Nephron (organoid): ENCODE results near the gene SDK2.
"Not testable (repeated sequence)": the region's sequence is repeated elsewhere in the genome, so short reads cannot be mapped to it uniquely, and the experiment has no call there.

ENCODE experiments used
- H3K27ac Mint-ChIP-seq, 3 experiments: 2 replicates each; pipeline ENCODE4 v1.8.0; 2020; ENCODE audit warnings: mixed read lengths in 3 of 3, mild to moderate bottlenecking in 2 of 3, moderate library complexity in 1 of 3
- H3K27me3 Mint-ChIP-seq: 2 replicates; pipeline ENCODE4 v1.8.0; 2021; ENCODE audit warnings: low read depth, mild to moderate bottlenecking, moderate library complexity, mixed read lengths
- H3K36me3 Mint-ChIP-seq: 2 replicates; pipeline ENCODE4 v1.8.0; 2020; ENCODE audit warnings: low read depth, mixed read lengths
- H3K4me1 Mint-ChIP-seq: 2 replicates; pipeline ENCODE4 v1.8.0; 2020; ENCODE audit warnings: mixed read lengths
- H3K4me3 Mint-ChIP-seq, 3 experiments: 2 replicates each; pipeline ENCODE4 v1.8.0; 2020; ENCODE audit warnings: mild to moderate bottlenecking in 3 of 3, mixed read lengths in 3 of 3, moderate library complexity in 2 of 3
- H3K9me3 Mint-ChIP-seq: 2 replicates; pipeline ENCODE4 v1.8.0; 2020; ENCODE audit warnings: mixed read lengths
- TF ChIP-seq, protein P1 (sequence below), 3 experiments: fragments of 200-600 bp; sonication (generic); IDR thresholded peaks; one replicate each; pipeline ENCODE4 v1.5.0; 2021; ENCODE audit warnings: antibody characterized with exemption in 3 of 3; ENCODE audit not compliant: unreplicated experiment in 3 of 3

Gene SDK2

DNA sequence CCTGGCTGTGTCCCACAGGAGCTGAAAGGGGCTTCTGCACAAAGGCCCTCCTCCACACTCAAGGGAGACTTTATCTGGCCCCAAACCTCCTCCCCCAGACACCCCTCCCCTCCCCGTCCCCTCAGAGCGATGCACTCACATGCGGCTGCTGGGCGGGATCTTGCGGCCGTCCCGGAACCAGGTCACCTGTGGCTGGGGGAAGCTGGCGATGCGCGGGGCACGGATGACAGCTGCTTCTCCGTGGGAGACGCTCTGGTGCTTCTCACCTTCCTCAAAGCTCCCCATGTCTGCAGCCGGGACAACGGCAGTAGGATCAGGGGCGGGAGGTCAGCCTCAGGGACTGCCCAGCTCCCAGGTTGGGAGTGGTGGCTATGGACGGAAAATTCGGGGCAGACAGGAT, 188.5 kb downstream of the SDK2 start:
- Mint-ChIP-seq H3K4me3 (no peak overlapping the region), H3K36me3 (peaks cover 24% of the 10 kb centered on the region), H3K9me3 (peaks cover 3% of the 10 kb centered on the region), H3K27ac (no peak overlapping the region), H3K27me3 (peaks cover 5% of the 10 kb centered on the region), H3K4me1 (no peaks in the 10 kb centered on the region)
- TF ChIP-seq, protein P1, sequence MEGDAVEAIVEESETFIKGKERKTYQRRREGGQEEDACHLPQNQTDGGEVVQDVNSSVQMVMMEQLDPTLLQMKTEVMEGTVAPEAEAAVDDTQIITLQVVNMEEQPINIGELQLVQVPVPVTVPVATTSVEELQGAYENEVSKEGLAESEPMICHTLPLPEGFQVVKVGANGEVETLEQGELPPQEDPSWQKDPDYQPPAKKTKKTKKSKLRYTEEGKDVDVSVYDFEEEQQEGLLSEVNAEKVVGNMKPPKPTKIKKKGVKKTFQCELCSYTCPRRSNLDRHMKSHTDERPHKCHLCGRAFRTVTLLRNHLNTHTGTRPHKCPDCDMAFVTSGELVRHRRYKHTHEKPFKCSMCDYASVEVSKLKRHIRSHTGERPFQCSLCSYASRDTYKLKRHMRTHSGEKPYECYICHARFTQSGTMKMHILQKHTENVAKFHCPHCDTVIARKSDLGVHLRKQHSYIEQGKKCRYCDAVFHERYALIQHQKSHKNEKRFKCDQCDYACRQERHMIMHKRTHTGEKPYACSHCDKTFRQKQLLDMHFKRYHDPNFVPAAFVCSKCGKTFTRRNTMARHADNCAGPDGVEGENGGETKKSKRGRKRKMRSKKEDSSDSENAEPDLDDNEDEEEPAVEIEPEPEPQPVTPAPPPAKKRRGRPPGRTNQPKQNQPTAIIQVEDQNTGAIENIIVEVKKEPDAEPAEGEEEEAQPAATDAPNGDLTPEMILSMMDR (IDR thresholded peaks at IDR 0.05; ENCODE audit: unreplicated experiment in 3 of 3) = no peak

DNA sequence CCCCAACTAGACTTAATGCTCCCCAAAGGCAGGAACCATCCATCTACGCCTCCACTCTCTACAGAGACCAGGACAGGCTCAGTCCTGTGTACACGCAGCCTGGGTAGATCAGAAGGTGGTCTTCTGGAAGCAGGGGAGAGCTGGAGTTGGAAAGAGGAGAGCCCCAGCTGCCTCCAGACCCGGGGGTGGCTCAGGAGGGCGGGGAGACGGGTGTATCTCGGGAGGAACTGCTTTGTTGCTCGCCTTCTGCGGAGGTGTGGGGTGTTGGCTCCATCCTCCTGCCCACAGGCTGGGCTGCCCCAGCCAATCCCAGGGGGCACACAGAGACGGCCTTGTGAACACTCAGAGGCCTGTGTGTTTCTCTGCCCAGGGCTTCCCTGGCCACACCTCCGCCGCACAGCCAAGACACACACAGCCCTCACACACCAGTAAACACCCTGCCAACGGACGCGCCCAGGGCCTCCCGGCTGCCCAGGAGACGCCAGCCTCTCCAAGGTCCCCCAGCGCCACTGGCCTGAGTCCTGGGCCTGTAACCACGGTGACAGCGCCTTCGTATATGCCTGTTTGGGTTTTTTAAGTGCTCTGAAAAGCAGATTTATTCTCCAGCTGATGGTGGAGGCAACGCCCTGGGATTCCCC, 189.1 kb downstream of the SDK2 start:
- H3K9me3 Mint-ChIP-seq = peaks cover 3% of the 10 kb centered on the region
- TF ChIP-seq, protein P1 (IDR thresholded peaks at IDR 0.05; ENCODE audit: unreplicated experiment in 3 of 3) = no peak
- H3K27me3 Mint-ChIP-seq = peaks cover 5% of the 10 kb centered on the region
- no peak overlapping the region for H3K4me3 Mint-ChIP-seq
- no peak overlapping the region for H3K27ac Mint-ChIP-seq
- peaks cover 5% of the 10 kb centered on the region for H3K4me1 Mint-ChIP-seq
- peaks cover 29% of the 10 kb centered on the region for H3K36me3 Mint-ChIP-seq

DNA sequence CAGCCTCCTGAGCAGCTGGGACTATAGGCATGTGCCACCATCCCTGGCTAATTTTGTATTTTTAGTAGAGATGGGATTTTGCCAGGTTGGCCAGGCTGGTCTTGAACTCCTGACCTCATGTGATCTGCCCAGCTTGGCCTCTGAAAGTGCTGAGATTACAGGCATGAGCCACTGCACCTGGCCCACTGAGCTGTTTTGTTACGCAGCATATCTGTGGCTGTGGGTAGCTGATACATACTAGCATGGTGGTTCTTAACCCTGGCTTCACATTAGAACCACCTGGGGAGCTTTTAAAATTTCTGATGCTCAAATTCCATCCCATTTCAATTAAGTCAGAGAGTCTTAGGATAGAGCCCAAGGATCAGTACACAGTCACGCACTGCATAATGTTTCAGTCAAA, 190.8 kb downstream of the SDK2 start:
- H3K4me1 Mint-ChIP-seq, H3K4me3 Mint-ChIP-seq, H3K27me3 Mint-ChIP-seq, H3K9me3 Mint-ChIP-seq, H3K27ac Mint-ChIP-seq: not testable (repeated sequence)
- H3K36me3 Mint-ChIP-seq = peaks cover 29% of the 10 kb centered on the region

DNA sequence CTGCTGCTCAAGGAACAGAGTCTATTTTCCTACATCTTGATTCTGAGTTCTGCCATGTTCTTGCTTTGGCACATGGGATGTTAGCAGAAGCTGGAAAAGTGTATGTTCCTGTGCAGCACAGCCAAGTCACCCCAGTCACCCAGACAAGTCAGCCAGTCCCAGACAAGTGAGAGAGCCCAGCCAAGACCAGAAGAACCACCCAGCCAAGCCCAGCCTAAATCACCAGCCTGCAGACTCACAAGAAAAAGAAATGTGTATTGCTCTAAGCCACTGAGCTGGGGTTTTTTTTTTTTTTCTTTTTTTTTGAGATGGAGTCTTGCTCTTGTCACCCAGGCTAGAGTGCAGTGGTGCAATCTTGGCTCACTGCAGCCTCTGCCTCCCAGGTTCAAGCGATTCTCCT, 191.2 kb downstream of the SDK2 start:
- Mint-ChIP-seq H3K36me3 (peaks cover 29% of the 10 kb centered on the region), H3K4me1 (peaks cover 5% of the 10 kb centered on the region), H3K27ac (no peak overlapping the region), H3K4me3 (no peak overlapping the region), H3K9me3 (peaks cover 3% of the 10 kb centered on the region), H3K27me3 (peaks cover 4% of the 10 kb centered on the region)
- TF ChIP-seq, protein P1 (IDR thresholded peaks at IDR 0.05; ENCODE audit: unreplicated experiment in 3 of 3) = no peak

DNA sequence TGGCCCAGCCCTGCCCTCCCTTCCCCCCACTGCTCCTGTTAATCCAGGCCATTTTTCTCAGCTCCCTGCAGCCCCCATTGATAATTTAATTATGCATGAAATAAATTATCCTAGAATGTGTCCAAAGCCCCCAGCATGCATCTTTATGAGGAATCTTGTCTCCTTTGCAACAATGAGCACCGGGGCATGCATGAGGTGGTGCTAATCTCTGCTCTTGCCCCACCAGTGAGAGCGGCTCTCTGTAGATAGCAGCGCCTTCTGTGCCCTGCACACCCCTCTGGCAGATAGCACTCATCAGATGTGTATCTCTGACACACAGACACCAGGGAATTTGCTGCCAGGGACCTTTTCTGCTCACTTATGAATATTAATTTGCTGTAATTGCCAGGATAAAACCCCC, 192.2 kb downstream of the SDK2 start:
- H3K4me3 Mint-ChIP-seq = no peak overlapping the region
- H3K27me3 Mint-ChIP-seq = peaks cover 4% of the 10 kb centered on the region
- H3K9me3 Mint-ChIP-seq = peaks cover 3% of the 10 kb centered on the region
- TF ChIP-seq, protein P1 (IDR thresholded peaks at IDR 0.05; ENCODE audit: unreplicated experiment in 3 of 3) = no peak
- peaks cover 5% of the 10 kb centered on the region for H3K4me1 Mint-ChIP-seq
- peaks cover 29% of the 10 kb centered on the region for H3K36me3 Mint-ChIP-seq
- H3K27ac Mint-ChIP-seq = no peak overlapping the region

DNA sequence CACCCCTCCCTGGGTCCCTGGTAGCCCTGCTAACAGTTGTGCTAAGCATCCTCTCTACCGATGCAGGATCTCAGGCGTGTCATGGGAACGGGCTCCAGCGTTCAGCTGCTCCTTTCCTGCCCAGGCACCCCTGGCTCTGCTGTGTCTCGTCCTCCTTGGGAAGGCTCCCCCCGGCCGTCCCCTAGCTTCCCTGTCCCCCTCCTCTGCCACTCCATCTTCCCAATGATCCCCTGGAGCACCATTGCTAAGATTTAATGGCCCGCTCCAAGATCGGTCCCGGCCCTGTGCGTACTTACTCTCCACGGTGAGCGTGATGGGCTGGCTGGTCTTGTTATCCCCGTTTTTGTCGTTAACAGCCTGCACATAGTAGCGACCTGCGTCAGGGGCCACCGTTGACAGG, 196.9 kb downstream of the SDK2 start:
- TF ChIP-seq, protein P1 (IDR thresholded peaks at IDR 0.05; ENCODE audit: unreplicated experiment in 3 of 3) = no peak
- H3K36me3 Mint-ChIP-seq = peaks cover 13% of the 10 kb centered on the region
- no peaks in the 10 kb centered on the region for H3K9me3 Mint-ChIP-seq
- H3K4me3 Mint-ChIP-seq = no peak overlapping the region
- no peak overlapping the region for H3K27ac Mint-ChIP-seq
- peaks cover 5% of the 10 kb centered on the region for H3K4me1 Mint-ChIP-seq
- H3K27me3 Mint-ChIP-seq = peaks cover 4% of the 10 kb centered on the region
